Left ventricle myocardium inferior (tissue), 1 donor: ENCODE measurements around the gene SMKR1. TPM values are rescaled to one million over a fixed set of nuclear protein-coding genes. Genes with fewer than 3 reads are reported as not detected.
"Not testable (repeated sequence)": the region's sequence is repeated elsewhere in the genome, so short reads cannot be mapped to it uniquely, and the experiment has no call there.

Experiments
- DNase-seq: peaks from one replicate; pipeline ENCODE4 v3.0.0-alpha.2; 2020
- H3K27ac ChIP-seq: fragments of 200-600 bp; replicated peaks from 2 replicates; pipeline ENCODE4 v1.8.0; 2021
- H3K27me3 ChIP-seq: fragments of 200-600 bp; 2 replicates; pipeline ENCODE4 v1.8.0; 2021; ENCODE audit warnings: low read depth
- H3K36me3 ChIP-seq: fragments of 200-600 bp; 2 replicates; pipeline ENCODE4 v1.8.0; 2021
- H3K4me1 ChIP-seq: fragments of 200-600 bp; 2 replicates; pipeline ENCODE4 v1.8.0; 2021
- H3K4me3 ChIP-seq: fragments of 200-600 bp; 2 replicates; pipeline ENCODE4 v1.8.0; 2021; ENCODE audit warnings: mild to moderate bottlenecking, moderate library complexity
- H3K9me3 ChIP-seq: fragments of 200-600 bp; replicated peaks from 2 replicates; pipeline ENCODE4 v1.8.0; 2021
- intact Hi-C: fragments of 100-400 bp; cut with micrococcal nuclease; formaldehyde crosslinking; loops from one replicate; pipeline ENCODE4 v1.11.0; 2022
- total RNA-seq: library from RNA; stranded (reverse); fragmentation: NEBNext Ultra II Directional; extraction: Animal tissue kit (Norgen Biotek cat#: 25700); gene quantifications from one replicate; pipeline ENCODE4 v1.2.1, GENCODE V29; 2021
- TF ChIP-seq, protein P1 (sequence below): fragments of 200-600 bp; IDR thresholded peaks from 2 replicates; pipeline ENCODE4 v1.8.0; 2021; ENCODE audit warnings: antibody characterized with exemption, mild to moderate bottlenecking, borderline replicate concordance
- donor health status: DM: no; HTN: yes; CAD: no; lungs with severe emphysema.

The SMKR1 gene
- total RNA-seq, 1 donor from 2014 or later: not detected

GRCh38 chr7:129531721-129532120 is 29.4 kb downstream of the SMKR1 start:
- no peak overlapping the region for H3K27ac ChIP-seq
- TF ChIP-seq, protein P1, sequence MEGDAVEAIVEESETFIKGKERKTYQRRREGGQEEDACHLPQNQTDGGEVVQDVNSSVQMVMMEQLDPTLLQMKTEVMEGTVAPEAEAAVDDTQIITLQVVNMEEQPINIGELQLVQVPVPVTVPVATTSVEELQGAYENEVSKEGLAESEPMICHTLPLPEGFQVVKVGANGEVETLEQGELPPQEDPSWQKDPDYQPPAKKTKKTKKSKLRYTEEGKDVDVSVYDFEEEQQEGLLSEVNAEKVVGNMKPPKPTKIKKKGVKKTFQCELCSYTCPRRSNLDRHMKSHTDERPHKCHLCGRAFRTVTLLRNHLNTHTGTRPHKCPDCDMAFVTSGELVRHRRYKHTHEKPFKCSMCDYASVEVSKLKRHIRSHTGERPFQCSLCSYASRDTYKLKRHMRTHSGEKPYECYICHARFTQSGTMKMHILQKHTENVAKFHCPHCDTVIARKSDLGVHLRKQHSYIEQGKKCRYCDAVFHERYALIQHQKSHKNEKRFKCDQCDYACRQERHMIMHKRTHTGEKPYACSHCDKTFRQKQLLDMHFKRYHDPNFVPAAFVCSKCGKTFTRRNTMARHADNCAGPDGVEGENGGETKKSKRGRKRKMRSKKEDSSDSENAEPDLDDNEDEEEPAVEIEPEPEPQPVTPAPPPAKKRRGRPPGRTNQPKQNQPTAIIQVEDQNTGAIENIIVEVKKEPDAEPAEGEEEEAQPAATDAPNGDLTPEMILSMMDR: no peak
- no peak overlapping the region for H3K4me3 ChIP-seq
- H3K27me3 ChIP-seq: peaks cover 15% of the 10 kb centered on the region
- no peaks in the 10 kb centered on the region for H3K36me3 ChIP-seq
- intact Hi-C loops: no loop called here
- DNase-seq: no peak
- H3K4me1 ChIP-seq: no peaks in the 10 kb centered on the region
- no peaks in the 10 kb centered on the region for H3K9me3 ChIP-seq

- no peaks in the 10 kb centered on the region for H3K36me3 ChIP-seq
- intact Hi-C loops: no loop called here
- H3K27ac ChIP-seq: no peak overlapping the region
- H3K27me3 ChIP-seq: peaks cover 9% of the 10 kb centered on the region
- H3K9me3 ChIP-seq: no peaks in the 10 kb centered on the region
- no peaks in the 10 kb centered on the region for H3K4me1 ChIP-seq
- TF ChIP-seq, protein P1: no peak
- no peak for DNase-seq
- H3K4me3 ChIP-seq: no peak overlapping the region
These were observed 30.0 kb downstream of the SMKR1 start for GRCh38 chr7:129532375-129532774.

- intact Hi-C loops, DNase-seq, H3K4me3 ChIP-seq, H3K9me3 ChIP-seq, H3K4me1 ChIP-seq, H3K36me3 ChIP-seq, H3K27ac ChIP-seq, H3K27me3 ChIP-seq: not testable (repeated sequence)
These were observed 32.4 kb downstream of the SMKR1 start for GRCh38 chr7:129534558-129535274.

GRCh38 chr7:129535896-129536295 is 33.6 kb downstream of the SMKR1 start:
- Histone ChIP-seq H3K4me1 (no peaks in the 10 kb centered on the region), H3K9me3 (no peaks in the 10 kb centered on the region), H3K27ac (no peak overlapping the region), H3K4me3 (no peak overlapping the region), H3K27me3 (no peaks in the 10 kb centered on the region), H3K36me3 (no peaks in the 10 kb centered on the region)
- no peak for DNase-seq
- intact Hi-C loops: no loop called here
- TF ChIP-seq, protein P1: no peak

DNA sequence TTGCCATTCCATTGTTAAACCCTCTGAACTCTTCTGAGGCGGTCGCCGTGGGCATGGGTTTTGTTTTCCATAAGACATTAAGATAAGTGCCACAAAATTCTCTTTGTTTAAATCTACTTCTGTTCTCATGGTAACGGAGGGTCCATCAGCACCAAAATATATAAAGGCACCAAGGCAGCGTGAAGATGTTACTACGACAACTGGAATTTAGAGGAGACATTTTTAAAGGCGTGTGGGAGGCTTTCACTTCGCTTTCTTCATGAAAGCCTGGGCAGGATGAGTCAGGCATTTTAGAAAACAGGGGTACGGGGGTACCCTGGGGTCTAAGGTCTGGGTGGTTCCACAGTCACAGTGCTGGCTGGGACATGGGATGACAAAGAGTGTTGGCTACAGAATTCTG is 34.0 kb downstream of the SMKR1 start:
- DNase-seq: no peak
- Histone ChIP-seq H3K27me3 (no peaks in the 10 kb centered on the region), H3K4me1 (no peaks in the 10 kb centered on the region), H3K36me3 (no peaks in the 10 kb centered on the region), H3K27ac (no peak overlapping the region), H3K4me3 (no peak overlapping the region), H3K9me3 (no peaks in the 10 kb centered on the region)
- TF ChIP-seq, protein P1: no peak
- intact Hi-C loops: no loop called here

- TF ChIP-seq, protein P1: no peak
- Histone ChIP-seq H3K27ac (no peak overlapping the region), H3K4me1 (no peaks in the 10 kb centered on the region), H3K36me3 (no peaks in the 10 kb centered on the region), H3K9me3 (no peaks in the 10 kb centered on the region), H3K4me3 (no peak overlapping the region), H3K27me3 (peaks cover 21% of the 10 kb centered on the region)
- intact Hi-C loops: no loop called here
- no peak for DNase-seq
These were observed 36.5 kb downstream of the SMKR1 start for GRCh38 chr7:129538790-129539189.
